ENCODE measurements around the gene HSBP1. TPM values are rescaled to one million over a fixed set of nuclear protein-coding genes. Genes with fewer than 3 reads are reported as not detected.

HSBP1 gene
- total and polyA plus RNA-seq, 2 experiments from 2014 or later: 26.7 to 384 TPM

GRCh38 chr16:83768986-83769385, 38.8 kb upstream of the HSBP1 start:
- no peaks in the 10 kb centered on the region for H4K20me1 ChIP-seq (ENCODE audit: insufficient read depth, poor library complexity, severe bottlenecking)
- no peaks in the 10 kb centered on the region for H3K9me2 ChIP-seq (replicated peaks; ENCODE audit: insufficient read depth)
- no peak overlapping the region for H3K4me2 ChIP-seq
- no peak for TF ChIP-seq CTCF (IDR thresholded peaks at IDR 0.05; ENCODE audit: poor library complexity)
- no peak for TF ChIP-seq EZH2 (IDR thresholded peaks at IDR 0.05; ENCODE audit: borderline replicate concordance)
- TF ChIP-seq EZH2phosphoT487 (IDR thresholded peaks at IDR 0.05; ENCODE audit: low read depth, severe bottlenecking, unreplicated experiment): no peak
- H3K4me3 ChIP-seq: no peak overlapping the region
- no peak overlapping the region for H2AFZ ChIP-seq
- WGBS (ENCODE audit: low lambda C conversion rate, missing lambda C conversion rate): 60% methylated on average over 2 of the region's 2 CpGs
- no peak overlapping the region for H3K27ac ChIP-seq
- H3K36me3 ChIP-seq (replicated peaks; ENCODE audit: insufficient read depth, low read depth): no peaks in the 10 kb centered on the region
- DNase-seq (ENCODE audit: low spot score): no peak
- H3K9me3 ChIP-seq (ENCODE audit: low read depth): no peaks in the 10 kb centered on the region
- H3K4me1 ChIP-seq (ENCODE audit: insufficient read depth): no peaks in the 10 kb centered on the region
- H3K27me3 ChIP-seq: no peaks in the 10 kb centered on the region
- no peaks in the 10 kb centered on the region for H3K79me2 ChIP-seq

- TF ChIP-seq EZH2phosphoT487 (IDR thresholded peaks at IDR 0.05; ENCODE audit: low read depth, severe bottlenecking, unreplicated experiment) (no peak), CTCF (IDR thresholded peaks at IDR 0.05; ENCODE audit: poor library complexity) (no peak), EZH2 (IDR thresholded peaks at IDR 0.05; ENCODE audit: borderline replicate concordance) (no peak)
- H3K4me2 ChIP-seq: no peak overlapping the region
- no peaks in the 10 kb centered on the region for H3K27me3 ChIP-seq
- no peak overlapping the region for H3K27ac ChIP-seq
- H3K36me3 ChIP-seq (replicated peaks; ENCODE audit: insufficient read depth, low read depth): no peaks in the 10 kb centered on the region
- H3K4me3 ChIP-seq: no peak overlapping the region
- no peaks in the 10 kb centered on the region for H3K4me1 ChIP-seq (ENCODE audit: insufficient read depth)
- 61% methylated on average over 5 of the region's 5 CpGs for WGBS (ENCODE audit: low lambda C conversion rate, missing lambda C conversion rate)
- H4K20me1 ChIP-seq (ENCODE audit: insufficient read depth, poor library complexity, severe bottlenecking): no peaks in the 10 kb centered on the region
- H3K79me2 ChIP-seq: no peaks in the 10 kb centered on the region
- no peaks in the 10 kb centered on the region for H3K9me3 ChIP-seq (ENCODE audit: low read depth)
- no peak for DNase-seq (ENCODE audit: low spot score)
- H3K9me2 ChIP-seq (replicated peaks; ENCODE audit: insufficient read depth): no peaks in the 10 kb centered on the region
- H2AFZ ChIP-seq: no peak overlapping the region
Measured at GRCh38 chr16:83769397-83770008, 38.3 kb upstream of the HSBP1 start.

GRCh38 chr16:83771306-83771942, 36.4 kb upstream of the HSBP1 start:
- H3K36me3 ChIP-seq (replicated peaks; ENCODE audit: insufficient read depth, low read depth): no peaks in the 10 kb centered on the region
- no peak overlapping the region for H3K27ac ChIP-seq
- no peak overlapping the region for H3K4me2 ChIP-seq
- peak; percentile 22 for DNase-seq (ENCODE audit: low spot score)
- TF ChIP-seq EZH2 (IDR thresholded peaks at IDR 0.05; ENCODE audit: borderline replicate concordance) (no peak), EZH2phosphoT487 (IDR thresholded peaks at IDR 0.05; ENCODE audit: low read depth, severe bottlenecking, unreplicated experiment) (no peak), CTCF (IDR thresholded peaks at IDR 0.05; ENCODE audit: poor library complexity) (no peak)
- no peaks in the 10 kb centered on the region for H3K9me3 ChIP-seq (ENCODE audit: low read depth)
- no peak overlapping the region for H3K4me3 ChIP-seq
- H2AFZ ChIP-seq: no peak overlapping the region
- H4K20me1 ChIP-seq (ENCODE audit: insufficient read depth, poor library complexity, severe bottlenecking): no peaks in the 10 kb centered on the region
- no peaks in the 10 kb centered on the region for H3K4me1 ChIP-seq (ENCODE audit: insufficient read depth)
- no peaks in the 10 kb centered on the region for H3K27me3 ChIP-seq
- H3K79me2 ChIP-seq: no peaks in the 10 kb centered on the region
- WGBS (ENCODE audit: low lambda C conversion rate, missing lambda C conversion rate): 90% methylated on average over 5 of the region's 5 CpGs
- H3K9me2 ChIP-seq (replicated peaks; ENCODE audit: insufficient read depth): no peaks in the 10 kb centered on the region
